ENCODE results near the gene RDH12.
A peak's percentile ranks its signal among the peaks of the same experiment; 100 is the strongest.
"Not testable (repeated sequence)": the region's sequence is repeated elsewhere in the genome, so short reads cannot be mapped to it uniquely, and the experiment has no call there.

Gene RDH12

GRCh38 chr14:67705211-67705610 is 3.5 kb downstream of the RDH12 start:
- no peak for DNase-seq

GRCh38 chr14:67709346-67709745 is 7.7 kb downstream of the RDH12 start:
- DNase-seq: not testable (repeated sequence)

- DNase-seq: not testable (repeated sequence)
Observed at GRCh38 chr14:67709796-67710195, 8.1 kb downstream of the RDH12 start.

GRCh38 chr14:67710209-67710608 is 8.5 kb downstream of the RDH12 start:
- DNase-seq: no peak

- no peak for DNase-seq
Observed at GRCh38 chr14:67717048-67717447, 15.4 kb downstream of the RDH12 start.

GRCh38 chr14:67718265-67718664 is 16.6 kb downstream of the RDH12 start:
- DNase-seq: no peak

GRCh38 chr14:67719385-67719784 is 17.7 kb downstream of the RDH12 start:
- DNase-seq: not testable (repeated sequence)

- DNase-seq: peak; percentile 25
Observed at GRCh38 chr14:67719866-67720265, 18.2 kb downstream of the RDH12 start.

- DNase-seq: no peak
Observed at GRCh38 chr14:67721875-67722274, 20.2 kb downstream of the RDH12 start.

GRCh38 chr14:67722293-67722692 is 20.6 kb downstream of the RDH12 start:
- no peak for DNase-seq

- no peak for DNase-seq
Observed at GRCh38 chr14:67725171-67725570, 23.5 kb downstream of the RDH12 start.

- DNase-seq: no peak
Observed at GRCh38 chr14:67727361-67727760, 25.7 kb downstream of the RDH12 start.

GRCh38 chr14:67728258-67728657 is 26.6 kb downstream of the RDH12 start:
- DNase-seq: no peak

GRCh38 chr14:67729072-67729885 is 27.6 kb downstream of the RDH12 start:
- DNase-seq: peak; percentile 84

- DNase-seq: no peak
Observed at GRCh38 chr14:67733616-67734015, 31.9 kb downstream of the RDH12 start.

GRCh38 chr14:67734675-67735074 is 33.0 kb downstream of the RDH12 start:
- DNase-seq: no peak

- DNase-seq: no peak
Observed at GRCh38 chr14:67735336-67736147, 33.9 kb downstream of the RDH12 start.

GRCh38 chr14:67736771-67737170 is 35.1 kb downstream of the RDH12 start:
- no peak for DNase-seq

GRCh38 chr14:67738740-67739504 is 37.2 kb downstream of the RDH12 start:
- DNase-seq: no peak

GRCh38 chr14:67744046-67744445 is 42.4 kb downstream of the RDH12 start:
- no peak for DNase-seq

GRCh38 chr14:67746927-67747326 is 45.2 kb downstream of the RDH12 start:
- no peak for DNase-seq

- DNase-seq: no peak
Observed at GRCh38 chr14:67748312-67748711, 46.6 kb downstream of the RDH12 start.

- DNase-seq: no peak
Observed at GRCh38 chr14:67749341-67750084, 47.8 kb downstream of the RDH12 start.

All from DMS79 (cell line).